ENCODE results near the gene TMEM37.

The TMEM37 gene

GRCh38 chr2:119462574-119462973 is 30.9 kb downstream of the TMEM37 start:
- TF ChIP-seq CTCF (IDR thresholded peaks at IDR 0.05; ENCODE audit: insufficient read depth, low read length, missing control alignments): no peak
- CTCF ChIA-PET: interaction anchor here (2.6 kb wide), 1 partner anchor 14 kb away, joined by 11 read pairs; no protein-coding TSS in a partner anchor
- no peak for DNase-seq (ENCODE audit: low read depth, low spot score)
- no peak overlapping the region for H3K4me3 ChIP-seq (ENCODE audit: low read depth, low read length)
- POLR2A ChIA-PET: interaction anchor here (1.1 kb wide), 1 partner anchor 75 kb away, joined by 3 read pairs; no protein-coding TSS in a partner anchor

DNA sequence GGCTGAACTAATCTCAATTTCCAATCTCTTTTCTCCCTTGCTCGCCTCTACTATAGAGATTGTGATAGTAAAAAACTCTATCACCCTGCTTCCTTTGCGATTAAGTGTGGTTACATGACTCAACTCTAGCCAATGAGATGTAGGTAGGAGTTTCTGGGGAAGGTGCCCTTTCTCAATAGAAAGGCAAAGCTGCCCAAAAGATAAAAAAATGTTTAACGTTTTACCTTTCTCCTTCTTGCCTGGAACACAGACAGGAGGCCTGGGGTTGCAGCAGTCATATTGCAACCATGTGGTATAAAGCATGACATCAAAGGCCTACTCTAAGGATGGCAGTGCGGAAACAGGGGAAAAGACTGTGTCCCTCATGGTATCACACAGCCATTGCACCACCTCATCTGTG is 31.5 kb downstream of the TMEM37 start:
- DNase-seq (ENCODE audit: low read depth, low spot score): no peak
- TF ChIP-seq CTCF (IDR thresholded peaks at IDR 0.05; ENCODE audit: insufficient read depth, low read length, missing control alignments): no peak
- ChIA-PET CTCF (interaction anchor here (1.0 kb wide), 1 partner anchor 53 kb away, joined by 3 read pairs; no protein-coding TSS in a partner anchor), POLR2A (interaction anchor here (1.1 kb wide), 1 partner anchor 75 kb away, joined by 3 read pairs; no protein-coding TSS in a partner anchor)
- H3K4me3 ChIP-seq (ENCODE audit: low read depth, low read length): no peak overlapping the region

GRCh38 chr2:119463990-119464389 is 32.3 kb downstream of the TMEM37 start:
- no peak for TF ChIP-seq CTCF (IDR thresholded peaks at IDR 0.05; ENCODE audit: insufficient read depth, low read length, missing control alignments)
- ChIA-PET POLR2A (no interaction called here), CTCF (interaction anchor here (1.0 to 5.8 kb wide), 2 partner anchors 12 to 54 kb away, joined by 3 to 31 read pairs; no protein-coding TSS in a partner anchor)
- no peak for DNase-seq (ENCODE audit: low read depth, low spot score)
- H3K4me3 ChIP-seq (ENCODE audit: low read depth, low read length): no peak overlapping the region

GRCh38 chr2:119464981-119465380 is 33.3 kb downstream of the TMEM37 start:
- CTCF ChIA-PET: interaction anchor here (0.7 to 5.8 kb wide), 2 partner anchors 11 to 58 kb away, joined by 3 to 31 read pairs; no protein-coding TSS in a partner anchor
- no peak for TF ChIP-seq CTCF (IDR thresholded peaks at IDR 0.05; ENCODE audit: insufficient read depth, low read length, missing control alignments)
- DNase-seq (ENCODE audit: low read depth, low spot score): no peak
- POLR2A ChIA-PET: no interaction called here
- no peak overlapping the region for H3K4me3 ChIP-seq (ENCODE audit: low read depth, low read length)

GRCh38 chr2:119465687-119466086 is 34.0 kb downstream of the TMEM37 start:
- TF ChIP-seq CTCF (IDR thresholded peaks at IDR 0.05; ENCODE audit: insufficient read depth, low read length, missing control alignments): no peak
- POLR2A ChIA-PET: no interaction called here
- CTCF ChIA-PET: interaction anchor here (5.8 kb wide), 1 partner anchor 10 kb away, joined by 31 read pairs; no protein-coding TSS in a partner anchor
- no peak for DNase-seq (ENCODE audit: low read depth, low spot score)
- no peak overlapping the region for H3K4me3 ChIP-seq (ENCODE audit: low read depth, low read length)

- DNase-seq (ENCODE audit: low read depth, low spot score): no peak
- ChIA-PET POLR2A (no interaction called here), CTCF (interaction anchor here (1.1 to 5.8 kb wide), 2 partner anchors 9 to 60 kb away, joined by 3 to 31 read pairs; no protein-coding TSS in a partner anchor)
- no peak overlapping the region for H3K4me3 ChIP-seq (ENCODE audit: low read depth, low read length)
- no peak for TF ChIP-seq CTCF (IDR thresholded peaks at IDR 0.05; ENCODE audit: insufficient read depth, low read length, missing control alignments)
Observed at GRCh38 chr2:119466373-119466772, 34.7 kb downstream of the TMEM37 start.

Measured in AG04449 (cell line).